Measurements from ENCODE around the gene DCUN1D2.
A peak's percentile ranks its signal among the peaks of the same experiment; 100 is the strongest.
"Not testable (repeated sequence)": the region's sequence is repeated elsewhere in the genome, so short reads cannot be mapped to it uniquely, and the experiment has no call there.

The DCUN1D2 gene

DNA sequence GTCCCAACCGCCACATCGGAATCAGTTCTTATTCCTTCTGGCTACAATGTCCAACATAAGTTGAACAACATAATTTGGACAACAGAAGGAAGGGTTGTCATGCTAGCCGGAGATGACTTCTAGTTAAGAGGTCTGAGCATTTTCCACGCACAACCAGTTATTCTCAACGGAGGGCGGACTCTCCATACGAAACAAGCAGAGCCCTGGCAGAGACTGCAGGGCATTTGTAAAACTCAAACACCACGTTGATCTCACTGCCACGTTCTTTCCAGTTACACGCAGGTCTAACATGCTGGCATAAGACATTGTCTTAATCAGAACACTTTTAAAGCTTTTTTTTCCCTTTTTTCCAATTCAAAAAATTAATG, 38.3 kb upstream of the DCUN1D2 start:
- DNase-seq (ENCODE audit: low spot score): no peak
- Histone ChIP-seq H3K4me3 (no peak overlapping the region), H3K27ac (no peak overlapping the region)
- TF ChIP-seq, protein P1, sequence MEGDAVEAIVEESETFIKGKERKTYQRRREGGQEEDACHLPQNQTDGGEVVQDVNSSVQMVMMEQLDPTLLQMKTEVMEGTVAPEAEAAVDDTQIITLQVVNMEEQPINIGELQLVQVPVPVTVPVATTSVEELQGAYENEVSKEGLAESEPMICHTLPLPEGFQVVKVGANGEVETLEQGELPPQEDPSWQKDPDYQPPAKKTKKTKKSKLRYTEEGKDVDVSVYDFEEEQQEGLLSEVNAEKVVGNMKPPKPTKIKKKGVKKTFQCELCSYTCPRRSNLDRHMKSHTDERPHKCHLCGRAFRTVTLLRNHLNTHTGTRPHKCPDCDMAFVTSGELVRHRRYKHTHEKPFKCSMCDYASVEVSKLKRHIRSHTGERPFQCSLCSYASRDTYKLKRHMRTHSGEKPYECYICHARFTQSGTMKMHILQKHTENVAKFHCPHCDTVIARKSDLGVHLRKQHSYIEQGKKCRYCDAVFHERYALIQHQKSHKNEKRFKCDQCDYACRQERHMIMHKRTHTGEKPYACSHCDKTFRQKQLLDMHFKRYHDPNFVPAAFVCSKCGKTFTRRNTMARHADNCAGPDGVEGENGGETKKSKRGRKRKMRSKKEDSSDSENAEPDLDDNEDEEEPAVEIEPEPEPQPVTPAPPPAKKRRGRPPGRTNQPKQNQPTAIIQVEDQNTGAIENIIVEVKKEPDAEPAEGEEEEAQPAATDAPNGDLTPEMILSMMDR (IDR thresholded peaks at IDR 0.05): no peak

DNA sequence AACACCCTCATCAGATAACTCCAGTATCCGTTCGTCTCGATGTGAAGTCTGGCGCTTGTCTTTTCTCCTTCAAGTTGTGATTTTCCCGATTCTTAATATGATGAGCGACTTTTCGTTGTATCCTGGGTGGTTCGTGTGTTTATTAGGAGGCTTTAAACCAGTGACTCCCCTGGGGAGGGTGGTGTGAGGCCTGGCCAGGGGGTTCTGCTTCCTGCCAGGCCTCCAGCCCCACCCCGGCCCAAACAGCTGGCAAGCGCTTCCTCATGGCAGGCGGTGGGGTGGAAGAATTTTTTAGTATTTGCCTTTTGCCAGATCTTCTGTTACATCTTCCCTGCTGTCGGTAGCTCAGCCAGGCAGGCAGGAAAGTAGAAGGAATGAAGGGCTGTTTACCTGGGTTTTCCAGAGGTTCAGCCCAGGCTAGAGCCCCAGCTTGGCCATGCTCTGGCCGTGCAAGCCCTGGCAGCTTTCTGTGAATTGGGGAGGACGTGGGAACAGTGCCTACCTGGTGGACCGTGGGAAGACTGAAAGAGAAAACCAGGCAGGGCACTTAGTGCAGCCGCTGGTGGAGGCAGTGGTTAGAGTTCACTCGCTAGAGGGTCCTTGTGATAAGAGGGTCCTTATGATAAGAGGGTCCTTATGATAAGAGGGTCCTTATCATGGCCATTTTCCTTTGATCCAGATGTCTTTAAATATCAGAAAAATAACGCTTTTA, 37.7 kb upstream of the DCUN1D2 start:
- peak; percentile 50 for DNase-seq (ENCODE audit: low spot score)
- no peak overlapping the region for H3K4me3 ChIP-seq
- no peak overlapping the region for H3K27ac ChIP-seq
- TF ChIP-seq, protein P1 (IDR thresholded peaks at IDR 0.05): no peak

DNA sequence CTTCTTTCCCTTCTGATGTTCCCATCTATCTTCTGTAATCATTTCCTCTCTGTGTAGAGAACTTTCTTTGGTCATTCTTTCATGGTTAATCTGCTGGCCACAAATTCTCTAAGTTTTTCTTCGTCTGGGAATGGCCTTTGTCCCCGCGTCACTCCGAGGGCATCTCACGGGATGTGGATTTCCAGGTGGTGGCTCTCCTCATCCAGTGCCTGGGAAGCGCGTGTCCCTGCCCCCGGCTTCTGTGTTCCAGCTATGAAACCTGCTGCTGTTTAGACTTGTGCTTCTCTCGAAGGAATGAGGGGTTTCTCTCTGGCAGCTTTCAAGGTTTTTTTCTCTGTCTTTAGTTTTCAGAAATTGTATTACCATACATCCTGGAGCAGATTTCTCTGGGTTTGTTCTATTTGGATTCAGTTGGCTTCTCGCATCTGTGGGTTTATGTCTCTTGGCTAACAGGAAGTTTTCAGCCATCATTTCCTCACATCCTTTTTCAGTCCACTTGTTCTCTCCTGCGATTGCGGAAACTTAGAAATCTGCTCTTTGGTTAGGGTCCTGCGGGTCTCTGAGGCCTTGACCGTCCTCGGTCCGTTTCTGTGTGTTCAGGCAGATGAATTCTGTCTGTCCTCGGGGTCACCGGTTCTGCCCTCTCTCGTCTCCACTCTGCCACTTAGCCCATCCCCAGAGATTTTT, 36.9 kb upstream of the DCUN1D2 start:
- H3K27ac ChIP-seq: no peak overlapping the region
- no peak overlapping the region for H3K4me3 ChIP-seq
- DNase-seq (ENCODE audit: low spot score): peak; percentile 41
- TF ChIP-seq, protein P1 (IDR thresholded peaks at IDR 0.05): no peak

DNA sequence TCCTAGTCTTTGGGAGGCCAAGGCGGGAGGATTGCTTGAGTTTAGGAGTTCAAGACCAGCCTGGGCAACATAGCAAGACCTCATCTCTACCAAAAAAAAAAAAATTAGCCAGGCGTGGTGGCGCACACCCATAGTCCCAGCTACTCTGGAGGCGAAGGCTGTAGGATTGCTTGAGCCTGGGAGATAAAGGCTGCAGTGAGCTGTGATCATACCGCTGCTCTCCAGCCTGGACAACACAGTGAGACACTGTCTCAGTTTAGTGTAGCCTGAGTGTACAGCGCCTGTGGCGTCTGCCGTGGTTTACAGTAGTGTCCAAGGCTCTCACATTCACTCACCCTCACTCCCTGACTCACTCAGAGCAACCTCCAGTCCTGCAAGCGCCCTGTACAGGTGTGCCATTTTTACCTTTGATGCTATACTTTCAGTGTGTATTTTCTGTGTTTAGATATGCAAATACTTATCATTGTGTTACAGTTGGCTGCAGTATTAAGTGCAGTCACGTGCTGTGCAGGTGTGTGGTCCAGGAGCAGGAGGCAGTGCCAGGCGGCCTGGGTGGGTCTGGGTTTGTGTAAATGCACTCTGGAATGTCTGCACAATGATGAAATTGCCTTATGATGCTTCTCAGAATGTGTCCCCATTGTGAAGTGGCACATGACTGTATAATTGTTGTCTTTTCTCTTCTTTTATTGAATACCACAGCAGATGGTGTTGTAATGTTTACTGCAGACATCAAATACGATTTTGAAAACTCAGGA, 36.1 kb upstream of the DCUN1D2 start:
- Histone ChIP-seq H3K27ac (no peak overlapping the region), H3K4me3 (no peak overlapping the region)
- TF ChIP-seq, protein P1 (IDR thresholded peaks at IDR 0.05): no peak
- DNase-seq (ENCODE audit: low spot score): no peak

DNA sequence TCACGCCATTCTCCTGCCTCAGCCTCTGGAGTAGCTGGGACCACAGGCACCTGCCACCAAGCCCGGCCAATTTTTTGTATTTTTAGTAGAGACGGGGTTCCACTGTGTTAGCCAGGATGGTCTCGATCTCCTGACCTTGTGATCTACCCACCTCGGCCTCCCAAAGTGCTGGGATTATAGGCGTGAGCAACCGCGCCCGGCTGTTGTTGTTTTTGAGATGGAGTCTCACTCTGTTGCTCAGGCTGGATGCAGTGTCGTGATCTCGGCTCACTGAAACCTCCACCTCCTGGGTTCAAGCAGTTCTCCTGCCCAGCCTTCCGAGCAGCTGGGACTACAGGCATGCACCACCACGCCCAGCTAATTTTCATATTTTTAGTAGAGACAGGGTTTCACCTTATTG, 31.9 kb upstream of the DCUN1D2 start:
- not testable (repeated sequence) for H3K27ac ChIP-seq; DNase-seq (ENCODE audit: low spot score); H3K4me3 ChIP-seq

DNA sequence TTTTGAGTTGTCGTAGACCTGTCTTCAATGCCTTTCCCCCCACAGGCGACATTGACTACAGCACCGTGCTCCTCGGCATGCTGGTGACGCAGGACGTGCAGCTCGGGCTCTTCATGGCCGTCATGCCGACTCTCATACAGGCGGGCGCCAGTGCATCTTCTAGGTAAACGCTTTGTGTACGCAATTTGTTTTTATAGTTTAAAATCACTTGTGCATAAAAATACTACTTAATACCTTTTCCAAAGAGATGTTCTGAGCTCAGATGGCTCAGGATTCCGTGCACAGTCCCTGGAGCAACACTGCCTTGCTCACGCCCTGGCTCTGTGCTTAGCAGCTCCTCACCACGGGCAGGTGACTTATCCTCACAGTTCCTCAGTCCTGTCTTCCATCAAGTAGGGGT, 30.1 kb upstream of the DCUN1D2 start:
- no peak overlapping the region for H3K27ac ChIP-seq
- TF ChIP-seq, protein P1 (IDR thresholded peaks at IDR 0.05): no peak
- DNase-seq (ENCODE audit: low spot score): no peak
- no peak overlapping the region for H3K4me3 ChIP-seq

DNA sequence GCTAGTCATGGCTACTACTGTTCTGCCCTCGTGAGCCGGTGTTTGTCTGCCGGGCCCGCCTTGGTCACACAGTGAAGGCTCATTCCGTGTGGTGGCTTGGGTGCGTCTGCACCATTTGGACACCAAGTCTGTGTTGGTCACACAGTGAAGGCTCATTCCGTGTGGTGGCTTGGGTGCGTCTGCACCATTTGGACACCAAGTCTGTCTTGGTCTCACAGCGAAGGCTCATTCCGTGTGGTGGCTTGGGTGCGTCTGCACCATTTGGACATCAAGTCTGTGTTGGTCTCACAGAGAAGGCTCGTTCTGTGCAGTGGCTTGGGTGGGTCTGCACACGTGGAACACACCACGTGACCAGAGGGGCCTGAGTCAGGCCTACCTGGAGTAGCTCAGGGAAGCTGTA, 29.0 kb upstream of the DCUN1D2 start:
- TF ChIP-seq, protein P1 (IDR thresholded peaks at IDR 0.05): no peak
- no peak for DNase-seq (ENCODE audit: low spot score)
- no peak overlapping the region for H3K27ac ChIP-seq
- no peak overlapping the region for H3K4me3 ChIP-seq

Data from coronary artery (tissue), 2 donors.